OCI-LY1 (cell line): Measurements from ENCODE around the gene MAGI2.

ENCODE experiments used
- EZH2 ChIP-seq: fragments of 200-600 bp; sonication (generic), shearing (Covaris generic); IDR thresholded peaks from 2 replicates; pipeline ENCODE4 v1.8.0; 2017; ENCODE audit warnings: borderline replicate concordance, mixed run types, mild to moderate bottlenecking, antibody characterized with exemption, low read length, moderate library complexity, mixed read lengths
- TF ChIP-seq, protein P1 (sequence below): fragments of 200-600 bp; sonication (generic), shearing (Covaris generic); IDR thresholded peaks from 2 replicates; pipeline ENCODE4 v1.5.1; 2017; ENCODE audit warnings: mild to moderate bottlenecking, antibody characterized with exemption, low read length, moderate library complexity, mixed read lengths

DNA sequence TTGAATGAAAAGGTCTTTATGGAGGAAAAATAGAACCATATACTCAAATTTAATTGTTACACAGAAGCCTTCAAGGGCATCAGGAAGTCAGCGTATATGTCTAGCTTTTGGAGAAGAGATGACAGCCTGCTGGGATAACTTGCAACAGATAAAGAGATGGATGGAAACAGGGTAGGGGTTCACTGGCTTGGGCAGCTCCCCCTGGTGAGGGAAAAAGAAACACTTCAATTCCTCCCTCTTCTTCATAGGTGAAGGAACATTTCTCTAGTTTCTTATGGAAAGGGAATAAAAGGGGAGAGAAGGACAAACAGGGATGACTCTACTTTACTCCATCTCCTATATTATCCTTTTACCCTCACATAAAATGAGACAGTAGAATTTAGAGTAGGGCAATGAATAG lies 1019.2 kb downstream of the MAGI2 start:
- TF ChIP-seq, protein P1, sequence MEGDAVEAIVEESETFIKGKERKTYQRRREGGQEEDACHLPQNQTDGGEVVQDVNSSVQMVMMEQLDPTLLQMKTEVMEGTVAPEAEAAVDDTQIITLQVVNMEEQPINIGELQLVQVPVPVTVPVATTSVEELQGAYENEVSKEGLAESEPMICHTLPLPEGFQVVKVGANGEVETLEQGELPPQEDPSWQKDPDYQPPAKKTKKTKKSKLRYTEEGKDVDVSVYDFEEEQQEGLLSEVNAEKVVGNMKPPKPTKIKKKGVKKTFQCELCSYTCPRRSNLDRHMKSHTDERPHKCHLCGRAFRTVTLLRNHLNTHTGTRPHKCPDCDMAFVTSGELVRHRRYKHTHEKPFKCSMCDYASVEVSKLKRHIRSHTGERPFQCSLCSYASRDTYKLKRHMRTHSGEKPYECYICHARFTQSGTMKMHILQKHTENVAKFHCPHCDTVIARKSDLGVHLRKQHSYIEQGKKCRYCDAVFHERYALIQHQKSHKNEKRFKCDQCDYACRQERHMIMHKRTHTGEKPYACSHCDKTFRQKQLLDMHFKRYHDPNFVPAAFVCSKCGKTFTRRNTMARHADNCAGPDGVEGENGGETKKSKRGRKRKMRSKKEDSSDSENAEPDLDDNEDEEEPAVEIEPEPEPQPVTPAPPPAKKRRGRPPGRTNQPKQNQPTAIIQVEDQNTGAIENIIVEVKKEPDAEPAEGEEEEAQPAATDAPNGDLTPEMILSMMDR: 0 out of 2 replicates have a peak, but pooled peaks have one; percentile 13
- no peak for TF ChIP-seq EZH2
